Measurements from ENCODE around the gene SORT1. TPM values are rescaled to one million over a fixed set of nuclear protein-coding genes. Genes with fewer than 3 reads are reported as not detected.

SORT1 gene
- polyA plus RNA-seq, 1 donor from 2014 or later: 33.3 TPM

- H3K27me3 ChIP-seq (ENCODE audit: insufficient read depth, low read depth, low read length): no peaks in the 10 kb centered on the region
- H3K9me2 ChIP-seq (ENCODE audit: insufficient read depth, low read length): no peaks in the 10 kb centered on the region
- H4K20me1 ChIP-seq (ENCODE audit: insufficient read depth): no peaks in the 10 kb centered on the region
- H3F3A ChIP-seq (ENCODE audit: insufficient read depth, low read length, poor library complexity, severe bottlenecking): no peaks in the 10 kb centered on the region
- H3K36me3 ChIP-seq (ENCODE audit: insufficient read depth, low read length): no peaks in the 10 kb centered on the region
- H3K9me3 ChIP-seq (ENCODE audit: low read length): no peaks in the 10 kb centered on the region
- H3K4me2 ChIP-seq (ENCODE audit: low read length): no peak overlapping the region
- no peak overlapping the region for H3K4me3 ChIP-seq (ENCODE audit: low read length)
- no peaks in the 10 kb centered on the region for H3K79me2 ChIP-seq (replicated peaks; ENCODE audit: insufficient read depth, low read length)
- H3K9ac ChIP-seq (ENCODE audit: low read length): no peak overlapping the region
- H2AFZ ChIP-seq (ENCODE audit: low read depth, low read length): no peak overlapping the region
- TF ChIP-seq TAF1 (IDR thresholded peaks at IDR 0.05; ENCODE audit: low read depth) (no peak), CTCF (IDR thresholded peaks at IDR 0.05; ENCODE audit: poor library complexity, severe bottlenecking) (no peak), POLR2AphosphoS5 (IDR thresholded peaks at IDR 0.05) (no peak), MXI1 (conservative IDR thresholded peaks at IDR 0.05; ENCODE audit: poor library complexity, severe bottlenecking) (no peak), RAD21 (conservative IDR thresholded peaks at IDR 0.05) (no peak), EP300 (conservative IDR thresholded peaks at IDR 0.05; ENCODE audit: poor library complexity, severe bottlenecking) (no peak)
- TF ChIP-seq, protein P1, sequence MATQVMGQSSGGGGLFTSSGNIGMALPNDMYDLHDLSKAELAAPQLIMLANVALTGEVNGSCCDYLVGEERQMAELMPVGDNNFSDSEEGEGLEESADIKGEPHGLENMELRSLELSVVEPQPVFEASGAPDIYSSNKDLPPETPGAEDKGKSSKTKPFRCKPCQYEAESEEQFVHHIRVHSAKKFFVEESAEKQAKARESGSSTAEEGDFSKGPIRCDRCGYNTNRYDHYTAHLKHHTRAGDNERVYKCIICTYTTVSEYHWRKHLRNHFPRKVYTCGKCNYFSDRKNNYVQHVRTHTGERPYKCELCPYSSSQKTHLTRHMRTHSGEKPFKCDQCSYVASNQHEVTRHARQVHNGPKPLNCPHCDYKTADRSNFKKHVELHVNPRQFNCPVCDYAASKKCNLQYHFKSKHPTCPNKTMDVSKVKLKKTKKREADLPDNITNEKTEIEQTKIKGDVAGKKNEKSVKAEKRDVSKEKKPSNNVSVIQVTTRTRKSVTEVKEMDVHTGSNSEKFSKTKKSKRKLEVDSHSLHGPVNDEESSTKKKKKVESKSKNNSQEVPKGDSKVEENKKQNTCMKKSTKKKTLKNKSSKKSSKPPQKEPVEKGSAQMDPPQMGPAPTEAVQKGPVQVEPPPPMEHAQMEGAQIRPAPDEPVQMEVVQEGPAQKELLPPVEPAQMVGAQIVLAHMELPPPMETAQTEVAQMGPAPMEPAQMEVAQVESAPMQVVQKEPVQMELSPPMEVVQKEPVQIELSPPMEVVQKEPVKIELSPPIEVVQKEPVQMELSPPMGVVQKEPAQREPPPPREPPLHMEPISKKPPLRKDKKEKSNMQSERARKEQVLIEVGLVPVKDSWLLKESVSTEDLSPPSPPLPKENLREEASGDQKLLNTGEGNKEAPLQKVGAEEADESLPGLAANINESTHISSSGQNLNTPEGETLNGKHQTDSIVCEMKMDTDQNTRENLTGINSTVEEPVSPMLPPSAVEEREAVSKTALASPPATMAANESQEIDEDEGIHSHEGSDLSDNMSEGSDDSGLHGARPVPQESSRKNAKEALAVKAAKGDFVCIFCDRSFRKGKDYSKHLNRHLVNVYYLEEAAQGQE (IDR thresholded peaks at IDR 0.05; ENCODE audit: borderline replicate concordance): no peak
- H3K27ac ChIP-seq (ENCODE audit: low read length): no peak overlapping the region
Measured at GRCh38 chr1:109296782-109297181, 100.9 kb downstream of the SORT1 start.

GRCh38 chr1:109295712-109296415, 101.9 kb downstream of the SORT1 start:
- Histone ChIP-seq H3K36me3 (ENCODE audit: insufficient read depth, low read length) (no peaks in the 10 kb centered on the region), H3F3A (ENCODE audit: insufficient read depth, low read length, poor library complexity, severe bottlenecking) (no peaks in the 10 kb centered on the region), H3K4me2 (ENCODE audit: low read length) (no peak overlapping the region), H3K79me2 (replicated peaks; ENCODE audit: insufficient read depth, low read length) (no peaks in the 10 kb centered on the region), H3K27me3 (ENCODE audit: insufficient read depth, low read depth, low read length) (no peaks in the 10 kb centered on the region), H2AFZ (ENCODE audit: low read depth, low read length) (no peak overlapping the region), H4K20me1 (ENCODE audit: insufficient read depth) (no peaks in the 10 kb centered on the region), H3K27ac (ENCODE audit: low read length) (no peak overlapping the region), H3K9ac (ENCODE audit: low read length) (no peak overlapping the region), H3K4me3 (ENCODE audit: low read length) (no peak overlapping the region), H3K9me3 (ENCODE audit: low read length) (no peaks in the 10 kb centered on the region), H3K9me2 (ENCODE audit: insufficient read depth, low read length) (no peaks in the 10 kb centered on the region)
- TF ChIP-seq EZH2 (IDR thresholded peaks at IDR 0.05; ENCODE audit: borderline replicate concordance, insufficient read depth, low read length, poor library complexity, severe bottlenecking) (no peak), RAD21 (conservative IDR thresholded peaks at IDR 0.05) (no peak), EP300 (conservative IDR thresholded peaks at IDR 0.05; ENCODE audit: poor library complexity, severe bottlenecking) (no peak), POLR2AphosphoS5 (IDR thresholded peaks at IDR 0.05) (no peak), TAF1 (IDR thresholded peaks at IDR 0.05; ENCODE audit: low read depth) (no peak), CTCF (IDR thresholded peaks at IDR 0.05; ENCODE audit: poor library complexity, severe bottlenecking) (no peak), SMC3 (conservative IDR thresholded peaks at IDR 0.05; ENCODE audit: poor library complexity) (no peak), MXI1 (conservative IDR thresholded peaks at IDR 0.05; ENCODE audit: poor library complexity, severe bottlenecking) (no peak)
- TF ChIP-seq, protein P1 (IDR thresholded peaks at IDR 0.05; ENCODE audit: borderline replicate concordance): no peak
